GM18520 (cell line): ENCODE measurements around the gene SPECC1L.
"Not testable (repeated sequence)": the region's sequence is repeated elsewhere in the genome, so short reads cannot be mapped to it uniquely, and the experiment has no call there.

Source experiments
- ATAC-seq: cut with Tn5 transposase; IDR thresholded peaks from one replicate; pipeline ENCODE4 v1.9.1; 2021; ENCODE audit not compliant: unreplicated experiment

The SPECC1L gene

DNA sequence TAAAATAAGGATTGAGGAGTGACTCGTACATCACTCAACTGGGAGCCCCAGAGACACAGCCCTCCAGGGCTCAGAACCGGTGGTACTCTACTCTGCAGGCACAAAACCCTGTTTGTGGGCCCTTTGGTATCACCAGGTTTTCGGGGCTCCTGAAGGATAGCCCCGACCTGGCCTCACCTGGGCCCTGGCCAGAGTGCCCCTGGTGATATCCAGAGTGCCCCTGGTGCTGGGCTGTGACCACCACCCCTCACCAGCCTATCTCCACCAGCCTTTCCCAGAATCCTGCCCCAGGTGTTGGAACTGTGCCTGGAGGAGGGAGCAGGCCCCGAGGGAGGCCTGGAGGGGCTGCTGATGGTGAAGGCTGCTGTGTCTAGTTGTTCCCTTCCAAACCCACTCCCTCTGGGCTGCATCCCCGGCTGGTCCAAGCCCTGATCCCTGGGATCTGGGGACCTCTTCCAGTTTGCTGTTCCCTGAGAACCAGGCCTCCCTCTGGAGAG lies 23.6 kb upstream of the SPECC1L start:
- ATAC-seq, result no peak

GRCh38 chr22:24247564-24248344 lies 22.9 kb upstream of the SPECC1L start:
- ATAC-seq, result no peak

DNA sequence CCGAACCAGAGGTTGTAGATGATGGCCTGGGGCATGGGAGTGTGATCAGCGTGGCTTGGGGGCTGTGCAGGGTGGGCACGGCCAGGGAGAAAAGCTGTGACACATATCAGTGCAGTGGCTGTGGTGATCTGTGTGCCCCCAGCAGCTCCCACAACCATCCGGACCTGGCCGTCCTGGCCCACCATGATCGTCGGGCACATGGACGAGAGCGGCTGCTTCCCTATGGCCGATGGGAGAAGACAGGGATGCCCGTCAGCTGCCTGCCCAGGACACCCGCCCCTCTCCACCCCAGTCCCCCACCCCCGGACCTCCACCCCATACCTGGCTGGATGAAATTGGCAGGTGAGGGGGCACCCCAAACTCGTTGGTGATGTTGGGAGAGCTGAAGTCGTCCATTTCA lies 22.0 kb upstream of the SPECC1L start:
- not testable (repeated sequence) for ATAC-seq

- ATAC-seq, result not testable (repeated sequence)
Measured at GRCh38 chr22:24249413-24249812, 21.2 kb upstream of the SPECC1L start.

DNA sequence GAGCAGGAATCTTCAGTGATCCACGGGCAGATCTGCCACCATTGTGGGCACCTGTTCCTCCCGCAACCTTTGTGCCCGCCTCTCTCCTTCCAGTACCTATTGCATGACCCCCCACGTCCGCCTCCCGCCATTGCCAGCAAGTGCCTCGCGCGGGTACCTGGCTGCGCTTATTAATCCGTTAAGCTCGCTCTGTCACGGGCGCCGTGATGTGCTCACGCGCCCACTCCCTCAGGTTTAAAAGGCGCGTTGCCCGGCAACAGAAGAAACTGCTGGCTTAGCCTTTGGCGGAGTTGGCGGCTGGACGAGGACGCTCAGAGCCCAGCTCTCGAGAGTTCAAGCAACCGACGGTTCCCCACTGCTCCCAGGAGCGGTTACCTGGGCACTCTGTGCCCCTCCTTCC lies 19.3 kb upstream of the SPECC1L start:
- not testable (repeated sequence) for ATAC-seq

GRCh38 chr22:24253126-24253525 lies 17.5 kb upstream of the SPECC1L start:
- ATAC-seq, result not testable (repeated sequence)

DNA sequence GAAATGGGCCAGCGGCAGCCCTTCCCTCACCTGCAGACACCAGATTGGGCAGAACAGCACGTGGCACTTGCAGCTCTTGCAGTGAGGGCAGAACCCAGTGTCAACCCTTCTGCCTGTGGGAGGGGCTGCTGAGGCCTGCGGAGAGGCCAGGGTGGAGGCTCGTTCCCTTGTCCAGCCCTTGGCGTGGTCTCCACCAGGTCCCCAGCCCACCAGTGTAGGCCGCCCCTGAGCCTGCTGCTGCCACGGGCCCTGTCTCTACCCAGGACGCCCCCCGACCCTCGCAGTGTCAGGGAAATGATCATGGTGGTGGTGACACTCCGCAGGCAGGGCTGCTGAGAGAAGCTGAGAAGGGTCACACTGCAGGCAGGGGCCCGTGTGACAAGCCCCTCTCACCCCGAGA lies 14.5 kb upstream of the SPECC1L start:
- not testable (repeated sequence) for ATAC-seq

- ATAC-seq, result not testable (repeated sequence)
Measured at GRCh38 chr22:24256736-24257135, 13.9 kb upstream of the SPECC1L start.

GRCh38 chr22:24259459-24259858 lies 11.2 kb upstream of the SPECC1L start:
- not testable (repeated sequence) for ATAC-seq

- not testable (repeated sequence) for ATAC-seq
Measured at GRCh38 chr22:24262185-24262749, 8.4 kb upstream of the SPECC1L start.

DNA sequence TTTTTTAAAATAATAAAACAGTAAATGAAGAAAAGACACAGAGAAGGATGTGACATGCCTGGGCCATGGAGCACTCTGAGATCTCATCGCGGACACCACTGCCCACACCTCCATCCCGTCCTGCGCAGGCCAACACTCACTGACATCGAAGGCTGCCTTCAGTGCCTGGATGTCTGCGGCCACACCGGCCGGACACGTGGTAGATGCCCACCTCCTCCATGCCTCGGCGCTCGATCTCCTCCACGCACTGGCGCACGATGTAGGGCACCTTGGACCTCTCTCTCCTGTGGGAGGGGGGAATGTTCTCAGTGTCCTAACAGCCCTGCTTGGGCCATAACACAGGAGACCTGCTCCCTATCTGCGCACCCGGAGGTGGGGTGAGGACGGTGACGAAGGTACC lies 7.2 kb upstream of the SPECC1L start:
- ATAC-seq, result not testable (repeated sequence)

- not testable (repeated sequence) for ATAC-seq
Measured at GRCh38 chr22:24264329-24264896, 6.2 kb upstream of the SPECC1L start.

DNA sequence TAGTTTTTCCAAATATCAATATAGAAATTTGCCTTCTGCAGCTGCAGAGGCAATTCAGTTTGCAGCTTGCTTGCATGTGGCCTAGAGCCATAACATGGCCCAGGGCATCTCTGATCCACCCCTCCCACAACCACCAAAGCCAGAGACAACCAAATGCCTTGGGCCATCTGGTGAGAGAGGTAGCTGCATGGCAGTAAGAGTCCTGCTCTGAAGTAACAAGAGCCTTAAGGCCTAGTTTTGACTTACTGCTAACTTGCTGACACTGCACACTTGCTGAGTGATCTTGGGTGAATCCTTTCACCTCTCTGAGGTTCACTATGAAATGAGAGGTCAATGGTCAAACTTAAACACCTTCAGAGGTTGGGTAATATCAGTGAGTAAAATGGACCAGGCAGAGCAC lies 4.9 kb upstream of the SPECC1L start:
- ATAC-seq, result no peak

GRCh38 chr22:24266495-24266894 lies 4.1 kb upstream of the SPECC1L start:
- ATAC-seq, result not testable (repeated sequence)

DNA sequence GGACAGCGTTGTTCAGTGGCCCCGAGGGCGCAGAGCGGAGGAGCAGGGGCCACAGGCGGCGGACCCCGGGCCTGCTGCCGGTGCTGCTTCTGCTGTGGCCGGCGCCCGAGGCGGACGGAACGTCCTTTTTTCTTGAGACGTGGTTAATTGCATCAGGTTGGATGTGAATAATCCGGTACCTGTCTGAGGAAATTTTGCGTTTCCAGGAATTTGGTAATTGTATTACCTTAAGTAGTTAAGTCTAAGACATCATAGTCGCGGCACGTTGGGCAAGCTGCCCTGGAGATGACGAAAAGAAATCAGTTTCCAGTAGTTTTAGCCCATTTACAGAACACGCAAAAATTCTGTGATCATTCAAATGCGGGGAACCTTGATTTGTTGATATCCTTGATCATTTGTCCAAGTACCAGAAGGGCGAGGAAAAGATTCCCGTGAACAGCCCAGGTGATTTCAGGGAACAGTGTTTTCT lies 789 bp downstream of the SPECC1L start:
- no peak for ATAC-seq

DNA sequence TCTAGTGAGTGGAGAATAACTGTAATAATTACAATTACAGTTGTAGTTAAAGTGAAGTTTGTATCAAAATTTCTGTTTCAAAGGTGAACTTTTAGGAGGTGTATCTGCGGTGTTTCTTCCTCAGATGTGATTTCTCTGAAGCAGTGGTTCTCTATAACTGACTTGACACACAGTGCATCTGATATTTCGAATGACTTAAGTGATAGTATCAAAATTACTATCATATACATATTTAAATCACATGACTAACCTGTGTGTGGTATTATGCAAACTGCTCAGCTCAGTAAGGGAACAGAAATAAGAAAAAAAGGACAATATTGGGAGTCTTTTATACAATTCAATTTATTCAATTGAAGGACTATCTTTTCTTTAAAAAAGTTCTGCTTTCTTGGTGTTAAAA lies 2.4 kb downstream of the SPECC1L start:
- ATAC-seq, result peak; percentile 25

GRCh38 chr22:24273906-24274305 lies 3.3 kb downstream of the SPECC1L start:
- ATAC-seq, result not testable (repeated sequence)

DNA sequence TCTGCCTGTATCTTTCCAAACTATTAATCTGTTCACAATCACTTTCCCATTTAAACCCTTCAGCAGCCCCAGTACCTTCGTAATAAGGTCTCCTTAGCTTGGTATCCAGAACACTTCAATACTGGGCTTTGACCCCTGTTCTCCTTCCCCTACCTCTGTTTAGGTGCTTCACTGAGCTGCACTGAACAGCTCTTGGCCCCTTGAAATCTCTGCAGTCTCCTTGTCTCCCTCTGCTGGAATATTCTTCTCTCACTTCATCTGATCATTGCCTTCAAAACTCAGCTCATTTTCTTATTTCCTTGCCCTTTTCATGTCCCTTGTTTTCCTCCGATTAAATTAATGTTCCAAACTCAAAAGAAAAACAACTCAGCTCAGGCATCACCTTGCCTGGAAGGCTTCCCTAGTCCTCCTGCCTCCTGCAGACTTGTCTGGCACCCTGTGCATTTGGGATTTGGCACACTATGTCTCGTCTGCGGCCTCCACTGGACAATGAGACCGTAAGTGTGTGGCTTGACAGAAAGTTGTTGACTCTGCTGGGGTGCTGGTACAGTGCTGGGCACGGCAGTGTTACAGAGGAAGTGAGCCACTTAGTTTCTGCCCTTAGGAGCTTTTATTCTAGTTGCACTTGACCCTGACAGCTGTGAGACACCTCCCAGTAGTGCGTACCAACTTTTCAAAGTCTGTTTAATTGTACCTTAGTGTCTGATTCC lies 4.2 kb downstream of the SPECC1L start:
- ATAC-seq, result not testable (repeated sequence)

DNA sequence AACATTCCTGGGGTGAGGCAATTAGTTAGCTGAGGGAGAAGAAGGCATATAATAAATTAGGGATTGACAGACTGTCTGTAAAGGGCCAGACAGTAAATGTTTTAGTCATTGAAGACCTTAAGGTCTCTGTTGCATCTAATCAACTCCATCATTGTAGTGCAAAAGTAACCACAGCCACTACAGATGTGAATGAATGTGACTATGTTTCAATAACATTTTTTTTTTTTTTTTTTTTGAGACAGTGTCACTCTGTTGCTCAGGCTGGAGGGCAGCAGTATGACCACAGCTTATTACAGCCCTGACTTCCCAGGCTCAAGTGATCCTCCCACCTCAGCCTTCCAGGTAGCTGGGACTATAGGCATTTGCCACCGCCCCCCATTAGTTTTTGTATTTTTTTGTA lies 9.7 kb downstream of the SPECC1L start:
- ATAC-seq, result not testable (repeated sequence)

GRCh38 chr22:24282401-24282800 lies 11.8 kb downstream of the SPECC1L start:
- no peak for ATAC-seq

- ATAC-seq, result no peak
Measured at GRCh38 chr22:24284747-24285203, 14.1 kb downstream of the SPECC1L start.
